Panc1 (cell line): ENCODE data around the gene MAGI1. TPM values are rescaled to one million over a fixed set of nuclear protein-coding genes. Genes with fewer than 3 reads are reported as not detected.

Source experiments
- ATAC-seq: fragments of 200-7000 bp; cut with Tn5 transposase; 2 replicates; pipeline ENCODE4 v1.9.1; 2020; ENCODE audit warnings: mild to moderate bottlenecking, moderate library complexity
- BruUV-seq: library from RNA; stranded (reverse); fragments of 400-500 nt; replicated peaks from 2 replicates; lab custom pipeline; 2021; lab: Mats Ljungman, UMichigan
- CTCF ChIA-PET: fragments of 300-600 bp; sonication (Branson Sonifier 250); formaldehyde crosslinking; loops from one replicate; lab custom pipeline; 2022; ENCODE audit warnings: antibody characterized with exemption; lab: Charles Lee
- POLR2A ChIA-PET: fragments of 300-600 bp; sonication (Branson Sonifier 250); formaldehyde crosslinking; loops from one replicate; lab custom pipeline; 2022; ENCODE audit warnings: antibody characterized with exemption; lab: Charles Lee
- DNase-seq: peaks from one replicate; pipeline ENCODE4 v3.0.0-alpha.2; 2010; ENCODE audit warnings: low read depth, low spot score
- H3K27ac ChIP-seq: 2 replicates; pipeline ENCODE4 v1.5.1; 2011; ENCODE audit warnings: mild to moderate bottlenecking, low read length, inconsistent platforms
- H3K27me3 ChIP-seq: fragments of 200-500 bp; sonication (Bioruptor generic); 2 replicates; pipeline ENCODE4 v1.6.0; 2014; ENCODE audit warnings: low read length, inconsistent platforms; ENCODE audit not compliant: control insufficient read depth, insufficient read depth
- H3K36me3 ChIP-seq: fragments of 200-500 bp; sonication (Bioruptor generic); 2 replicates; pipeline ENCODE4 v1.5.1; 2014; ENCODE audit warnings: inconsistent platforms, mild to moderate bottlenecking, low read length, moderate library complexity; ENCODE audit not compliant: control insufficient read depth, insufficient read depth
- H3K4me1 ChIP-seq: 2 replicates; pipeline ENCODE4 v1.5.1; 2011; ENCODE audit warnings: inconsistent platforms, mild to moderate bottlenecking, low read length, moderate library complexity; ENCODE audit not compliant: control insufficient read depth, insufficient read depth
- H3K4me3 ChIP-seq, 2 experiments: 2 replicates each; pipeline ENCODE4 v1.5.1; 2011 to 2012; ENCODE audit warnings: low read depth in 2 of 2, low read length in 2 of 2, mild to moderate bottlenecking in 2 of 2, inconsistent platforms in 1 of 2, moderate library complexity in 1 of 2
- H3K9me3 ChIP-seq: fragments of 200-500 bp; sonication (Bioruptor generic); 2 replicates; pipeline ENCODE4 v1.5.1; 2014; ENCODE audit warnings: low read depth, mild to moderate bottlenecking, inconsistent platforms, low read length, moderate library complexity; ENCODE audit not compliant: control insufficient read depth, insufficient read depth
- POLR2AphosphoS5 ChIP-seq: IDR thresholded peaks from 2 replicates; pipeline ENCODE4 v1.6.1; 2012; ENCODE audit warnings: mild to moderate bottlenecking, low read depth, low read length, moderate library complexity
- SIN3A ChIP-seq: IDR thresholded peaks from 2 replicates; pipeline ENCODE4 v1.6.1; 2012; ENCODE audit warnings: low read depth, mild to moderate bottlenecking, low read length, moderate library complexity, borderline replicate concordance; ENCODE audit not compliant: insufficient read depth
- TCF7L2 ChIP-seq: IDR thresholded peaks from 2 replicates; pipeline ENCODE4 v1.6.1; 2011; ENCODE audit warnings: mild to moderate bottlenecking, low read depth, low read length, inconsistent platforms
- in situ Hi-C: cut with HindIII; loops from 2 replicates; pipeline ENCODE4 v1.10.0; 2016; ENCODE audit warnings: low sequenced_read_pairs, low pct_unique_long_range_greater_than_20kb
- intact Hi-C: fragments of 100-400 bp; cut with micrococcal nuclease; formaldehyde crosslinking; loops from one replicate; pipeline ENCODE4 v1.10.0; 2022; ENCODE audit not compliant: unreplicated experiment
- total RNA-seq: library from RNA; stranded (reverse); gene quantifications from one replicate; pipeline ENCODE4 v1.2.1, GENCODE V29; 2021; ENCODE audit not compliant: unreplicated experiment
- TF ChIP-seq, protein P1 (sequence below), 2 experiments: IDR thresholded peaks; 2 replicates each; pipeline ENCODE4 v1.6.1; 2011 to 2012; ENCODE audit warnings: low read depth in 2 of 2, control low read depth in 1 of 2, low read length in 1 of 2, mild to moderate bottlenecking in 1 of 2, moderate library complexity in 1 of 2; ENCODE audit not compliant: insufficient read depth in 1 of 2
- TF ChIP-seq, protein P2 (sequence below): fragments of 450-650 bp; IDR thresholded peaks from 2 replicates; pipeline ENCODE4 v1.5.1; 2017; ENCODE audit warnings: mild to moderate bottlenecking

The MAGI1 gene
- total RNA-seq, 1 experiment from 2014 or later: 9.5 TPM

DNA sequence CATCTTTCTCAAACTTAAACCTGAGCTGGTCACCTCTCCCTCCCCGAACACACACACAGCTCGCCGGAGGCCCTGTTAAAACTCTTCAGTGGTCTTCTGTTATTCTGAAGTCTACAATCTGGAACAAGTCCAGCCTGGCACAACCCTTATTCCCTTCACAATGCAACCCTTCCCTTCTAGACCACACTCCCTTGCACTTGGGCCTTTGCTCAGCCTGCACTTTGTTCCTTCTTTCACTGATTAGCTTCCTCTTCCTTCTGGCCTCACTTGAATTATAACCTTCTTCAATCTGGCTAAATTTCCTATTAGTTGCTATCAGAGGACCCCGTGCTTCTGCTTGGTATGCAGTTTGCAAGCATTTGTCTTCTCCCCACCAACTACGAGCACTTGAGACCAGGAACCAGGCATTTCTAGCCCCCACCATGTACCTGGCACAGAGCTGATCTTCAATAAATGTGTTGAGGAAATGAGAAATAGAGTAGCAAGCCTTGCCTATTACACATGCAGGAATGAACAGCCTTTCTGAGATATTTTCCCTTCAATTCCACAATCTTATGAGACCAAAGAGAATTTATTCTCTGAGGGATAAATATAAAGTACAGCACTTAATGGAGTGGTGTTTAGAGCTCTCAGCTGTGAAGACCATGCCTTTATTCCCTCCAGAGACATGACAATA is 687.8 kb downstream of the MAGI1 start:
- in situ Hi-C loops (no loop called here), intact Hi-C loops (no loop called here)
- Histone ChIP-seq H3K9me3 (no peaks in the 10 kb centered on the region), H3K27ac (no peak overlapping the region), H3K4me1 (no peaks in the 10 kb centered on the region), H3K36me3 (no peaks in the 10 kb centered on the region), H3K27me3 (no peaks in the 10 kb centered on the region), H3K4me3 (no peak overlapping the region)
- POLR2A ChIA-PET: no interaction called here
- BruUV-seq: no TSS peak
- TF ChIP-seq SIN3A (no peak), TCF7L2 (no peak), POLR2AphosphoS5 (no peak)
- TF ChIP-seq, protein P1, sequence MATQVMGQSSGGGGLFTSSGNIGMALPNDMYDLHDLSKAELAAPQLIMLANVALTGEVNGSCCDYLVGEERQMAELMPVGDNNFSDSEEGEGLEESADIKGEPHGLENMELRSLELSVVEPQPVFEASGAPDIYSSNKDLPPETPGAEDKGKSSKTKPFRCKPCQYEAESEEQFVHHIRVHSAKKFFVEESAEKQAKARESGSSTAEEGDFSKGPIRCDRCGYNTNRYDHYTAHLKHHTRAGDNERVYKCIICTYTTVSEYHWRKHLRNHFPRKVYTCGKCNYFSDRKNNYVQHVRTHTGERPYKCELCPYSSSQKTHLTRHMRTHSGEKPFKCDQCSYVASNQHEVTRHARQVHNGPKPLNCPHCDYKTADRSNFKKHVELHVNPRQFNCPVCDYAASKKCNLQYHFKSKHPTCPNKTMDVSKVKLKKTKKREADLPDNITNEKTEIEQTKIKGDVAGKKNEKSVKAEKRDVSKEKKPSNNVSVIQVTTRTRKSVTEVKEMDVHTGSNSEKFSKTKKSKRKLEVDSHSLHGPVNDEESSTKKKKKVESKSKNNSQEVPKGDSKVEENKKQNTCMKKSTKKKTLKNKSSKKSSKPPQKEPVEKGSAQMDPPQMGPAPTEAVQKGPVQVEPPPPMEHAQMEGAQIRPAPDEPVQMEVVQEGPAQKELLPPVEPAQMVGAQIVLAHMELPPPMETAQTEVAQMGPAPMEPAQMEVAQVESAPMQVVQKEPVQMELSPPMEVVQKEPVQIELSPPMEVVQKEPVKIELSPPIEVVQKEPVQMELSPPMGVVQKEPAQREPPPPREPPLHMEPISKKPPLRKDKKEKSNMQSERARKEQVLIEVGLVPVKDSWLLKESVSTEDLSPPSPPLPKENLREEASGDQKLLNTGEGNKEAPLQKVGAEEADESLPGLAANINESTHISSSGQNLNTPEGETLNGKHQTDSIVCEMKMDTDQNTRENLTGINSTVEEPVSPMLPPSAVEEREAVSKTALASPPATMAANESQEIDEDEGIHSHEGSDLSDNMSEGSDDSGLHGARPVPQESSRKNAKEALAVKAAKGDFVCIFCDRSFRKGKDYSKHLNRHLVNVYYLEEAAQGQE (IDR thresholded peaks at IDR 0.05; ENCODE audit: insufficient read depth in 1 of 2, low read depth in 2 of 2, low read length in 1 of 2): no peak
- TF ChIP-seq, protein P2, sequence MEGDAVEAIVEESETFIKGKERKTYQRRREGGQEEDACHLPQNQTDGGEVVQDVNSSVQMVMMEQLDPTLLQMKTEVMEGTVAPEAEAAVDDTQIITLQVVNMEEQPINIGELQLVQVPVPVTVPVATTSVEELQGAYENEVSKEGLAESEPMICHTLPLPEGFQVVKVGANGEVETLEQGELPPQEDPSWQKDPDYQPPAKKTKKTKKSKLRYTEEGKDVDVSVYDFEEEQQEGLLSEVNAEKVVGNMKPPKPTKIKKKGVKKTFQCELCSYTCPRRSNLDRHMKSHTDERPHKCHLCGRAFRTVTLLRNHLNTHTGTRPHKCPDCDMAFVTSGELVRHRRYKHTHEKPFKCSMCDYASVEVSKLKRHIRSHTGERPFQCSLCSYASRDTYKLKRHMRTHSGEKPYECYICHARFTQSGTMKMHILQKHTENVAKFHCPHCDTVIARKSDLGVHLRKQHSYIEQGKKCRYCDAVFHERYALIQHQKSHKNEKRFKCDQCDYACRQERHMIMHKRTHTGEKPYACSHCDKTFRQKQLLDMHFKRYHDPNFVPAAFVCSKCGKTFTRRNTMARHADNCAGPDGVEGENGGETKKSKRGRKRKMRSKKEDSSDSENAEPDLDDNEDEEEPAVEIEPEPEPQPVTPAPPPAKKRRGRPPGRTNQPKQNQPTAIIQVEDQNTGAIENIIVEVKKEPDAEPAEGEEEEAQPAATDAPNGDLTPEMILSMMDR: no peak
- ATAC-seq (no peak), DNase-seq (no peak)
- CTCF ChIA-PET: no interaction called here

DNA sequence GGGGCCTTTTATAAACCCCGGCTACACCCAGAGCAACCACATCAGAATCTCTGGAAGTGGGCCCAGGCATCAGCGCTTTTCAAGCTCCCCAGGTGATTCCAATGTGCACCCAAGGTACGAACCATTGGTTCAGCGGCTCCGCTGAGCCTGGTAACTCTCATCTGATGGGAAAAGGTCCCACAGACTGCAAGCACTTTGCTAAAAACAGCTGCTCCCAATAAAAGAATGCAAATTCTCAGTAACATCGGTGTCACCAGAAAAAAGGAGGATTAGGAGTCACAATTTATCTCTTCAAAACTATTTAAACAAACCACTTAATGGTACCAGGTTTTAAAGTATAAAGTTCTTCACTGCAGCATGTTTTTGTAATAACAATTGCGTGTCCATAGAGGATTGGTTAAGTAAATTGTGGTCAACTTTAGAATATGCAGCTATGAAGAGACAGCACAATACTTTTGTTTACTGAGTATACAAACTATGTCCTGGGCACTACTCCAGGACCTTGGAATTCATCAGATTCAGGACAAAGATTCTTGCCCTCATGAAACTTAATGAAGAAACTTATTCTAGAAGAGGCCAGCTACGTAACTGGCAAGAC is 690.2 kb downstream of the MAGI1 start:
- Histone ChIP-seq H3K36me3 (no peaks in the 10 kb centered on the region), H3K27ac (no peak overlapping the region), H3K9me3 (no peaks in the 10 kb centered on the region), H3K4me1 (no peaks in the 10 kb centered on the region), H3K4me3 (no peak overlapping the region), H3K27me3 (no peaks in the 10 kb centered on the region)
- BruUV-seq: no TSS peak
- ATAC-seq (no peak), DNase-seq (no peak)
- in situ Hi-C loops (no loop called here), intact Hi-C loops (no loop called here)
- POLR2A ChIA-PET: no interaction called here
- CTCF ChIA-PET: no interaction called here
- TF ChIP-seq TCF7L2 (no peak), SIN3A (no peak), POLR2AphosphoS5 (no peak)
- TF ChIP-seq, protein P1 (IDR thresholded peaks at IDR 0.05; ENCODE audit: insufficient read depth in 1 of 2, low read depth in 2 of 2, low read length in 1 of 2): no peak
- TF ChIP-seq, protein P2: no peak
